HG02763 (cell line): ENCODE measurements around the gene KHNYN.
A peak's percentile ranks its signal among the peaks of the same experiment; 100 is the strongest.
"Not testable (repeated sequence)": the region's sequence is repeated elsewhere in the genome, so short reads cannot be mapped to it uniquely, and the experiment has no call there.

Experiments used
- ATAC-seq: cut with Tn5 transposase; IDR thresholded peaks from one replicate; pipeline ENCODE4 v1.9.1; 2021; ENCODE audit warnings: mild to moderate bottlenecking, moderate library complexity; ENCODE audit not compliant: unreplicated experiment

The KHNYN gene

DNA sequence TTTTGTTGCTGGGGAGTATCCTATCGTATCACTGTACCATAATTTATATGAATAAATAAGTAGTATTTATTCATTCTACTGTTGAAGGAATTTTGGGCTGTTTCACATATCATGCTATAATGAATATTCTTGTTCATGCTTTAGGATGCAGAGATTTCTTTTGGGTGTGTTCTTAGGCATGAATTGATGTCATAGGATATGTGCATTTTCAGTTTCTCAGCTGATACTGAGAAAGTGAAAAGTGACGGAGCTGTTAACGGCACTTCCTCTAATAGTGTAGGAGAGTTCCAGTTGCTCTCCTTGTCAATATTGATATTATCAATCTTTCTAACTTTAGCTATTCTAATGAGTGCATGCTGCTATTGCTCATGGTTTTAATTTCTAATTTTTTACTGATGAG lies 36.1 kb downstream of the KHNYN start:
- no peak for ATAC-seq

DNA sequence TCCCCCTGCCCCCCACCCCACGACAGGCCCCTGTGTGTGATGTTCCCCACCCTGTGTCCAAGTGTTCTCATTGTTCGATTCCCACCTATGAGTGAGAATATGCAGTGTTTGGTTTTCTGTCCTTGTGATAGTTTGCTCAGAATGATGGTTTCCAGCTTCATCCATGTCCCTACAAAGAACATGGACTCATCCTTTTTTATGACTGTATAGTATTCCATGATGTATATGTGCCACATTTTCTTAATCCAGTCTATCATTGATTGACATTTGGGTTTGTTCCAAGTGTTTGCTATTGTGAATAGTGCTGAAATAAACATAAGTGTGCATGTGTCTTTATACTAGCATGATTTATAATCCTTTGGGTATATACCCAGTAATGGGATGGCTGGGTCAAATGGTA lies 40.7 kb downstream of the KHNYN start:
- ATAC-seq = not testable (repeated sequence)

GRCh38 chr14:24473211-24473610 lies 43.5 kb downstream of the KHNYN start:
- no peak for ATAC-seq

- ATAC-seq = no peak
These were observed 45.5 kb downstream of the KHNYN start for GRCh38 chr14:24475261-24475660.

- ATAC-seq = not testable (repeated sequence)
These were observed 50.2 kb downstream of the KHNYN start for GRCh38 chr14:24479999-24480398.

DNA sequence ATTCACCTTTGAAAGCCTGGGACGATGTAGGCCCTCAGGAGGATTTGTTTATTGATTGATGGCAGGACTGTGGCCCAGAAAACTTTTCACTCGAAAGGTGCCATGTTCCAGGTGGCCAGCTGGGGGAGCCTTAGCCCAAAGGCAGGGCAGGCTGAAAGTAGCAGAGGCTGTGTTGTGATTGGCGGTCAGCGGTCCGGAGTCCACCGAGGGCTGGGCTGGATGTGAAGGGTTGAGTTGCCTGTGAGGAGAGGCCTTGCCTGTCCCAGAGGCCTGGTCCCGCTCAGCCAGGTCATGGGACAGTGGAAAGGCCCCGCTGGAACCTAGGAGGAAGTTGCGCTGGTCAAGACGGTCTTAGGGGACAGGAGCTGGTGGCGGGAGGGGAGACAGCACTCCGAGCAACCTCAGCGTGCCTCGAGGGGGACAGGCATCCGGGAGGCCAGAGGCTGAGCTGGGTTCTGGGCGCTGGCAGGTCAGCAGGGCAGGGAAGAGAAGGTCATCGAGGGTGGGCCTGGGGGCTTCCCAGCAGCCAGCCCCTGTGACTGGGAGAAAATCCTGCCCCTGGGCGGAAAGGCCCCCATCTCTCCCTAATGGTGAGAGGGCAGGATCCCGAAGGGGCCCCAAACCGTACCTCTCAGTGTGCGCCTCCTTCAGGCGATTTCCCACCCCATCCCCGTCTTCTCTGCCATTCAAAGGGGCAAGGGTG lies 52.0 kb downstream of the KHNYN start:
- peak; percentile 71 for ATAC-seq

DNA sequence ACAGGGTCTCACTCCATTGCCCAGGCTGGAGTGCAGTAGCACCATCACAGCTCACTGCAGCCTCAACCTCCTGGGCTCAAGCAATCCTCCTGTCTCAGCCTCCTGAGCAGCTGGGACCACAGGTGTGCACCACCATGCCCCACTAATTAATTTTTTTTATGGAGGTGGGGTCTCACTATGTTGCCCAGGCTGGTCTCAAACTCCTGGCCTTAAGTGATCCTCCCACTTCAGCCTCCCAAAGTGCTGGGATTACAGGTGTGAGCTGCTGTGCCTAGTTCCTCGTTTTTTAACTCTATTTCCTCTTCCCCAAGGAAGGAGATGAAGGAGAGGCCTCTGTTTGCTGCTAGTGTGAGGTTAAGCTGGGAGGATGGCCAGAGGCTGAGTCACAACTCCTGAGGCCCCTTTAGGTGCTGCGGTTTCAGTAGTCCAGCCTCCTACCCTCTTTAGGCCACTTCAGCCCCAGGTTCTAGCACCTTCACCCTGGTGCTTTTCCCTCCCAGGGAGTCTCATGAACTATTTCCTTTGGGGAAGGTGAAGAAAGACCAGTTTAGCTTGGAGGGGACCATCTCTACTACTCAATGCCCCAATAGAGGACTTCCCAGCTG lies 53.0 kb downstream of the KHNYN start:
- ATAC-seq = not testable (repeated sequence)

DNA sequence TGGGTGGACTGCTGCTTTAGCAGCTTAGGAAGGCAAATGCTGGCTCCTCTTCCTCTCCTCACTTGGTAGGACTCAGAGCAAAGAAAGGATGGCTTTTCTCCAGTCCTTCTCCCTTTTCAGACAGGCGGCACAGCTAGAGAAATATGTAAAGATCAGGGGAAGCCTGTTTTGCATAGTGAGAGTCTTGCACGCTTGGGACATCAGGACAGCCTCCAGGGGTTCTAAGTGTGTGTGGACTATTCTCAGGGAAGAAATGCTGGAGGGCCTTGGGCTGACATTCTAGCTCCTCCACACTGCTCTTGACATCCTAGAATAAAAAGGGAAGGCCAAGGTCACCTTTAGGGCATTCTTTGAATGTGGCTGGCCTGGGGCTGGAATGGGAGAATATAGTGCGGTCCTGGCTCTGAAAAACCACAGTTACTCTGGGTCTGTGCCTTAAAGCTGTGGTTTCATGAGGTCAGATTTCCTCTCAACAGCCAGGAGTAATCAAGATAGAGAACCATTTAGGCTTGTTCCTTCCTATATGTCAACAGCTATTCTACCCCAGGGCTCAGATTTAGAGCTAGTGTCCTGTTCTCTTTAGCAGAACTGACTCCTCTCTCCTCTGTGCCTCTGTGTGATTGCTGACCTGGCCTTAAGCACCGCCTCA lies 54.0 kb downstream of the KHNYN start:
- no peak for ATAC-seq
